CD14-positive monocyte (primary cell): Measurements from ENCODE around the gene GAGE10. TPM values are rescaled to one million over a fixed set of nuclear protein-coding genes. Genes with fewer than 3 reads are reported as not detected.

Experiments
- DNase-seq, 3 donors: peaks; one replicate each; pipeline ENCODE4 v3.0.0-alpha.2; 2011 to 2022
- H2AFZ ChIP-seq: 2 replicates; pipeline ENCODE4 v1.6.0; 2012; ENCODE audit warnings: mild to moderate bottlenecking, low read depth, low read length, inconsistent platforms; ENCODE audit not compliant: insufficient read depth, poor library complexity, severe bottlenecking
- H3K27ac ChIP-seq, 2 donors: 1 replicate in 1 of 2; 2 replicates in 1 of 2; pipeline ENCODE4 v1.5.1; 2012 to 2013; ENCODE audit warnings: low read length in 2 of 2, control low read depth in 1 of 2, inconsistent platforms in 1 of 2, low read depth in 1 of 2, mild to moderate bottlenecking in 1 of 2
- H3K27me3 ChIP-seq, 2 donors: one replicate each; pipeline versions ENCODE4 v1.6.0 to v1.6.1; 2011 to 2013; ENCODE audit warnings: low read length in 2 of 2; ENCODE audit not compliant: control insufficient read depth in 2 of 2, insufficient read depth in 2 of 2
- H3K36me3 ChIP-seq, 2 donors: replicated peaks in 1 of 2; 1 replicate in 1 of 2; 2 replicates in 1 of 2; pipeline versions ENCODE4 v1.5.1 to v1.6.1; 2012 to 2013; ENCODE audit warnings: low read length in 2 of 2, control low read depth in 1 of 2, inconsistent platforms in 1 of 2, mild to moderate bottlenecking in 1 of 2; ENCODE audit not compliant: insufficient read depth in 2 of 2, control insufficient read depth in 1 of 2
- H3K4me1 ChIP-seq, 2 donors: 1 replicate in 1 of 2; 2 replicates in 1 of 2; pipeline versions ENCODE4 v1.5.1 to v1.6.1; 2012 to 2013; ENCODE audit warnings: low read length in 2 of 2, control low read depth in 1 of 2, inconsistent platforms in 1 of 2, mild to moderate bottlenecking in 1 of 2, moderate library complexity in 1 of 2; ENCODE audit not compliant: insufficient read depth in 2 of 2, control insufficient read depth in 1 of 2
- H3K4me2 ChIP-seq: replicated peaks from 2 replicates; pipeline ENCODE3; 2012; ENCODE audit warnings: low read length, moderate library complexity, mild to moderate bottlenecking; ENCODE audit not compliant: poor library complexity, severe bottlenecking; ENCODE audit errors: extremely low read depth
- H3K4me3 ChIP-seq, 3 experiments: fragments of 200-600 bp in 1 of 3; sonication (generic) in 1 of 3; replicated peaks in 1 of 3; 1 replicate in 2 of 3; 2 replicates in 1 of 3; pipeline ENCODE4 v1.5.1; 2011 to 2013; ENCODE audit warnings: low read length in 3 of 3, mild to moderate bottlenecking in 3 of 3, control low read depth in 2 of 3, low read depth in 2 of 3, inconsistent platforms in 1 of 3, moderate library complexity in 1 of 3
- H3K79me2 ChIP-seq: 2 replicates; pipeline ENCODE4 v1.6.0; 2012; ENCODE audit warnings: mild to moderate bottlenecking, control low read depth, inconsistent platforms, low read length, moderate library complexity; ENCODE audit not compliant: insufficient read depth
- H3K9ac ChIP-seq: 2 replicates; pipeline ENCODE4 v1.6.0; 2017; ENCODE audit warnings: low read length, mild to moderate bottlenecking; ENCODE audit not compliant: insufficient read depth, poor library complexity, severe bottlenecking
- H3K9me3 ChIP-seq, 2 donors: replicated peaks in 1 of 2; 1 replicate in 1 of 2; 2 replicates in 1 of 2; pipeline versions ENCODE4 v1.5.1 to v1.6.1; 2012 to 2013; ENCODE audit warnings: low read length in 2 of 2, control low read depth in 1 of 2; ENCODE audit not compliant: control insufficient read depth in 1 of 2, insufficient read depth in 1 of 2
- H4K20me1 ChIP-seq: 2 replicates; pipeline ENCODE4 v1.6.0; 2012; ENCODE audit warnings: mild to moderate bottlenecking, low read length, control low read depth, moderate library complexity; ENCODE audit not compliant: insufficient read depth
- H3K27ac Mint-ChIP-seq, 7 donors: one replicate each; pipeline ENCODE4 v1.8.0; 2020; ENCODE audit warnings: mild to moderate bottlenecking in 7 of 7, mixed read lengths in 7 of 7, moderate library complexity in 6 of 7, inconsistent platforms in 2 of 7
- H3K27me3 Mint-ChIP-seq, 3 donors: one replicate each; pipeline ENCODE4 v1.8.0; 2021 to 2022; ENCODE audit warnings: low read depth in 3 of 3, mild to moderate bottlenecking in 3 of 3, mixed read lengths in 3 of 3, moderate library complexity in 3 of 3, inconsistent platforms in 1 of 3
- H3K36me3 Mint-ChIP-seq, 2 donors: one replicate each; pipeline ENCODE4 v1.8.0; 2020; ENCODE audit warnings: mixed read lengths in 2 of 2, inconsistent platforms in 1 of 2, mild to moderate bottlenecking in 1 of 2
- H3K4me1 Mint-ChIP-seq: one replicate; pipeline ENCODE4 v1.8.0; 2020; ENCODE audit warnings: mild to moderate bottlenecking, mixed read lengths
- H3K4me3 Mint-ChIP-seq, 2 donors: one replicate each; pipeline ENCODE4 v1.8.0; 2020; ENCODE audit warnings: mild to moderate bottlenecking in 2 of 2, mixed read lengths in 2 of 2, moderate library complexity in 1 of 2
- H3K9me3 Mint-ChIP-seq, 7 donors: one replicate each; pipeline ENCODE4 v1.8.0; 2020 to 2022; ENCODE audit warnings: mixed read lengths in 7 of 7, mild to moderate bottlenecking in 6 of 7, moderate library complexity in 6 of 7, inconsistent platforms in 2 of 7
- CTCF ChIP-seq: fragments of 200-600 bp; IDR thresholded peaks from one replicate; pipeline ENCODE4 v1.8.0; 2022; ENCODE audit warnings: antibody characterized with exemption, mild to moderate bottlenecking
- WGBS: methylation state at CpG from one replicate; pipeline ENCODE4 v1.1.5; 2013; ENCODE audit warnings: missing lambda C conversion rate; ENCODE audit not compliant: insufficient coverage; 5-methylcytosine and 5-hydroxymethylcytosine counted together
- intact Hi-C, 2 donors: fragments of 100-400 bp; cut with micrococcal nuclease; formaldehyde crosslinking; loops; one replicate each; pipeline versions ENCODE4 v1.15.0 to v1.15.1; 2023
- polyA minus RNA-seq: library from RNA; depleted of rRNA, polyadenylated mRNA; stranded (reverse); fragments of >200 nt; gene quantifications from 2 replicates; pipeline ENCODE4 v1.2.3, GENCODE V29; 2012
- polyA plus RNA-seq, 3 donors: library from polyadenylated mRNA; depleted of rRNA in 1 of 3; unstranded in 2 of 3; stranded (reverse) in 1 of 3; fragments of 300-500 nt in 2 of 3; fragments of >200 nt in 1 of 3; fragmentation: Illumina TruSeq in 2 of 3; gene quantifications; 1 replicate in 2 of 3; 2 replicates in 1 of 3; pipeline ENCODE4 v1.2.3, GENCODE V29; 2012 to 2021
- total RNA-seq, 12 experiments: library from RNA in 1 of 12; stranded (reverse) in 1 of 12; fragments of 120-200 nt in 1 of 12; gene quantifications; one replicate each; pipeline ENCODE4 v1.2.4 and lab custom pipeline; 2013 to 2026; ENCODE audit warnings: mixed read lengths in 6 of 12, inconsistent platforms in 1 of 12

GAGE10 gene
- not detected for total RNA-seq (2013)
- not detected for polyA plus RNA-seq
- polyA minus RNA-seq: not detected in 2 replicates
- 0 to 0.07 (median 0) reads per million in 11 experiments for total RNA-seq (lab: John Stamatoyannopoulos, UW)

GRCh38 chrX:49303346-49303745, at the start of gene GAGE10:
Gene GAGE10, plus strand, starts transcription at chrX:49303646. Its CDS starts 1,214 bp downstream, at chrX:49304860.
- no peaks in the 10 kb centered on the region for H3K79me2 ChIP-seq
- intact Hi-C loops: no loop called here
- no peak within 1 kb of the TSS for H3K9ac ChIP-seq
- H3K9me3 ChIP-seq: no peaks in the 10 kb centered on the region
- no peak within 1 kb of the TSS for H3K4me2 ChIP-seq
- Mint-ChIP-seq H3K4me1 (peaks cover 14% of the 10 kb centered on the region), H3K27ac (no peak within 1 kb of the TSS), H3K27me3 (peaks cover 0 to 15% (median 2%) of the 10 kb centered on the region in 3 donors), H3K9me3 (no peaks in the 10 kb centered on the region), H3K4me3 (no peak within 1 kb of the TSS), H3K36me3 (no peaks in the 10 kb centered on the region)
- no peak within 1 kb of the TSS for H2AFZ ChIP-seq
- no peak for DNase-seq
- H3K4me1 ChIP-seq: peaks cover 9 to 13% of the 10 kb centered on the region in 2 donors
- TF ChIP-seq CTCF: no peak
- H3K27me3 ChIP-seq: no peaks in the 10 kb centered on the region
- no peak within 1 kb of the TSS for H3K4me3 ChIP-seq
- H3K27ac ChIP-seq: no peak within 1 kb of the TSS
- WGBS: no CpG with 5 or more reads among the region's 15 CpGs
- H4K20me1 ChIP-seq: no peaks in the 10 kb centered on the region
- H3K36me3 ChIP-seq: no peaks in the 10 kb centered on the region

GRCh38 chrX:49254639-49255038, 48.8 kb upstream of the GAGE10 start:
- H3K27me3 Mint-ChIP-seq: peaks cover 0 to 11% (median 5%) of the 10 kb centered on the region in 3 donors

More at GRCh38 chrX:49254639-49255038, 48.8 kb upstream of the GAGE10 start:
- no peaks in the 10 kb centered on the region for H3K9me3 ChIP-seq
- TF ChIP-seq CTCF: no peak
- no peak overlapping the region for H3K4me3 ChIP-seq
- intact Hi-C loops: no loop called here
- no peak overlapping the region for H3K9ac ChIP-seq
- Mint-ChIP-seq H3K4me3 (no peak overlapping the region), H3K9me3 (no peaks in the 10 kb centered on the region), H3K36me3 (peaks cover 12% of the 10 kb centered on the region in 2 donors), H3K4me1 (peaks cover 19% of the 10 kb centered on the region), H3K27ac (peak overlapping the region in 1 of 7 donors; percentile 9)
- H2AFZ ChIP-seq: no peak overlapping the region
- H3K4me1 ChIP-seq: peaks cover 9% of the 10 kb centered on the region in 2 donors
- no peaks in the 10 kb centered on the region for H3K27me3 ChIP-seq
- DNase-seq: no peak
- no peak overlapping the region for H3K27ac ChIP-seq
- H3K79me2 ChIP-seq: no peaks in the 10 kb centered on the region
- peaks cover 6 to 18% of the 10 kb centered on the region in 2 donors for H3K36me3 ChIP-seq
- H3K4me2 ChIP-seq: no peak overlapping the region
- WGBS: 89% methylated on average over 3 of the region's 7 CpGs
- peaks cover 4% of the 10 kb centered on the region for H4K20me1 ChIP-seq
